ENCODE data around the gene LRP2BP. TPM values are rescaled to one million over a fixed set of nuclear protein-coding genes. Genes with fewer than 3 reads are reported as not detected.
A peak's percentile ranks its signal among the peaks of the same experiment; 100 is the strongest.

LRP2BP gene
- polyA plus RNA-seq (2012; ENCODE audit: low read depth, missing spikeins), result 3.1 TPM

GRCh38 chr4:185395238-185395955 lies at the start of gene LRP2BP:
Gene LRP2BP (minus strand): TSS chr4:185395924. CDS start chr4:185378186, 17,738 bp downstream.
- peak; percentile 58 for FAIRE-seq
- TF ChIP-seq POLR2AphosphoS5 (IDR thresholded peaks at IDR 0.05; ENCODE audit: low read depth, low read length) (0 out of 2 replicates have a peak, but pooled peaks have one; percentile 9), POLR2A (IDR thresholded peaks at IDR 0.05; ENCODE audit: low read depth, low read length) (no peak)
- no peak for DNase-seq (ENCODE audit: insufficient read length, low spot score)

GRCh38 chr4:185445209-185445608 lies 49.5 kb upstream of the LRP2BP start:
- TF ChIP-seq PAX5 (IDR thresholded peaks at IDR 0.05; ENCODE audit: insufficient read depth, low read length, severe bottlenecking), result no peak
- TF ChIP-seq SPI1 (IDR thresholded peaks at IDR 0.05; ENCODE audit: low read depth, low read length), result no peak
- no peak for TF ChIP-seq POLR2A (IDR thresholded peaks at IDR 0.05; ENCODE audit: low read depth, low read length)
- no peak for TF ChIP-seq POLR2AphosphoS5 (IDR thresholded peaks at IDR 0.05; ENCODE audit: low read depth, low read length)
- TF ChIP-seq POU2F2 (IDR thresholded peaks at IDR 0.05; ENCODE audit: low read depth, low read length), result no peak
- no peak for TF ChIP-seq TAF1 (IDR thresholded peaks at IDR 0.05; ENCODE audit: low read depth, low read length)
- FAIRE-seq (no peak), DNase-seq (ENCODE audit: insufficient read length, low spot score) (no peak)

GRCh38 chr4:185441479-185441878 lies 45.8 kb upstream of the LRP2BP start:
- TF ChIP-seq PAX5 (IDR thresholded peaks at IDR 0.05; ENCODE audit: insufficient read depth, low read length, severe bottlenecking), result no peak
- no peak for TF ChIP-seq TAF1 (IDR thresholded peaks at IDR 0.05; ENCODE audit: low read depth, low read length)
- TF ChIP-seq POU2F2 (IDR thresholded peaks at IDR 0.05; ENCODE audit: low read depth, low read length), result no peak
- TF ChIP-seq POLR2A (IDR thresholded peaks at IDR 0.05; ENCODE audit: low read depth, low read length), result no peak
- no peak for TF ChIP-seq POLR2AphosphoS5 (IDR thresholded peaks at IDR 0.05; ENCODE audit: low read depth, low read length)
- TF ChIP-seq SPI1 (IDR thresholded peaks at IDR 0.05; ENCODE audit: low read depth, low read length), result no peak
- FAIRE-seq, result no peak

GRCh38 chr4:185437809-185438208 lies 42.1 kb upstream of the LRP2BP start:
- FAIRE-seq (no peak), DNase-seq (ENCODE audit: insufficient read length, low spot score) (no peak)
- no peak for TF ChIP-seq POU2F2 (IDR thresholded peaks at IDR 0.05; ENCODE audit: low read depth, low read length)
- no peak for TF ChIP-seq TAF1 (IDR thresholded peaks at IDR 0.05; ENCODE audit: low read depth, low read length)
- TF ChIP-seq POLR2AphosphoS5 (IDR thresholded peaks at IDR 0.05; ENCODE audit: low read depth, low read length), result no peak
- TF ChIP-seq SPI1 (IDR thresholded peaks at IDR 0.05; ENCODE audit: low read depth, low read length), result no peak
- TF ChIP-seq POLR2A (IDR thresholded peaks at IDR 0.05; ENCODE audit: low read depth, low read length), result no peak
- TF ChIP-seq PAX5 (IDR thresholded peaks at IDR 0.05; ENCODE audit: insufficient read depth, low read length, severe bottlenecking), result no peak

More at GRCh38 chr4:185441479-185441878, 45.8 kb upstream of the LRP2BP start:
- DNase-seq (ENCODE audit: insufficient read length, low spot score), result no peak

GRCh38 chr4:185435466-185435865 lies 39.7 kb upstream of the LRP2BP start:
- FAIRE-seq (no peak), DNase-seq (ENCODE audit: insufficient read length, low spot score) (no peak)
- TF ChIP-seq PAX5 (IDR thresholded peaks at IDR 0.05; ENCODE audit: insufficient read depth, low read length, severe bottlenecking), result no peak
- TF ChIP-seq POU2F2 (IDR thresholded peaks at IDR 0.05; ENCODE audit: low read depth, low read length), result no peak
- no peak for TF ChIP-seq TAF1 (IDR thresholded peaks at IDR 0.05; ENCODE audit: low read depth, low read length)
- TF ChIP-seq POLR2A (IDR thresholded peaks at IDR 0.05; ENCODE audit: low read depth, low read length), result no peak
- no peak for TF ChIP-seq POLR2AphosphoS5 (IDR thresholded peaks at IDR 0.05; ENCODE audit: low read depth, low read length)
- TF ChIP-seq SPI1 (IDR thresholded peaks at IDR 0.05; ENCODE audit: low read depth, low read length), result no peak

GRCh38 chr4:185429660-185430059 lies 33.9 kb upstream of the LRP2BP start:
- FAIRE-seq, result no peak
- TF ChIP-seq POLR2A (IDR thresholded peaks at IDR 0.05; ENCODE audit: low read depth, low read length) (no peak), PAX5 (IDR thresholded peaks at IDR 0.05; ENCODE audit: insufficient read depth, low read length, severe bottlenecking) (no peak), POLR2AphosphoS5 (IDR thresholded peaks at IDR 0.05; ENCODE audit: low read depth, low read length) (no peak)
- DNase-seq (ENCODE audit: insufficient read length, low spot score), result no peak

GRCh38 chr4:185426960-185427688 lies 31.4 kb upstream of the LRP2BP start:
- FAIRE-seq (no peak), DNase-seq (ENCODE audit: insufficient read length, low spot score) (no peak)
- TF ChIP-seq SPI1 (IDR thresholded peaks at IDR 0.05; ENCODE audit: low read depth, low read length), result no peak

GRCh38 chr4:185425647-185426352 lies 30.1 kb upstream of the LRP2BP start, which contains the start of gene UFSP2:
Gene UFSP2 (minus strand): TSS chr4:185425964. CDS start chr4:185425868, 96 bp downstream.
- TF ChIP-seq SPI1 (IDR thresholded peaks at IDR 0.05; ENCODE audit: low read depth, low read length), result no peak
- peak; percentile 74; the same call in 1 of the 2 replicates for TF ChIP-seq TAF1 (IDR thresholded peaks at IDR 0.05; ENCODE audit: low read depth, low read length)
- TF ChIP-seq POU2F2 (IDR thresholded peaks at IDR 0.05; ENCODE audit: low read depth, low read length), result 0 out of 2 replicates have a peak, but pooled peaks have one; percentile 48
- no peak for TF ChIP-seq POLR2AphosphoS5 (IDR thresholded peaks at IDR 0.05; ENCODE audit: low read depth, low read length)
- TF ChIP-seq PAX5 (IDR thresholded peaks at IDR 0.05; ENCODE audit: insufficient read depth, low read length, severe bottlenecking), result no peak
- peak; percentile 63 for TF ChIP-seq POLR2A (IDR thresholded peaks at IDR 0.05; ENCODE audit: low read depth, low read length)
- peak; percentile 76 for DNase-seq (ENCODE audit: insufficient read length, low spot score)
- peak; percentile 100 for FAIRE-seq

- TF ChIP-seq POU2F2 (IDR thresholded peaks at IDR 0.05; ENCODE audit: low read depth, low read length), result no peak
- no peak for TF ChIP-seq TAF1 (IDR thresholded peaks at IDR 0.05; ENCODE audit: low read depth, low read length)
- 0 out of 2 replicates have a peak, but pooled peaks have one; percentile 29 for TF ChIP-seq SPI1 (IDR thresholded peaks at IDR 0.05; ENCODE audit: low read depth, low read length)
- no peak for TF ChIP-seq POLR2AphosphoS5 (IDR thresholded peaks at IDR 0.05; ENCODE audit: low read depth, low read length)
- DNase-seq (ENCODE audit: insufficient read length, low spot score) (no peak), FAIRE-seq (no peak)
Observed at GRCh38 chr4:185424905-185425646, 29.4 kb upstream of the LRP2BP start.
